GM18909 (cell line): Measurements from ENCODE around the gene AGK.
A peak's percentile ranks its signal among the peaks of the same experiment; 100 is the strongest.
"Not testable (repeated sequence)": the region's sequence is repeated elsewhere in the genome, so short reads cannot be mapped to it uniquely, and the experiment has no call there.

ENCODE experiments used
- ATAC-seq: cut with Tn5 transposase; IDR thresholded peaks from one replicate; pipeline ENCODE4 v1.9.1; 2021; ENCODE audit warnings: mild to moderate bottlenecking; ENCODE audit not compliant: unreplicated experiment, poor library complexity

AGK gene

DNA sequence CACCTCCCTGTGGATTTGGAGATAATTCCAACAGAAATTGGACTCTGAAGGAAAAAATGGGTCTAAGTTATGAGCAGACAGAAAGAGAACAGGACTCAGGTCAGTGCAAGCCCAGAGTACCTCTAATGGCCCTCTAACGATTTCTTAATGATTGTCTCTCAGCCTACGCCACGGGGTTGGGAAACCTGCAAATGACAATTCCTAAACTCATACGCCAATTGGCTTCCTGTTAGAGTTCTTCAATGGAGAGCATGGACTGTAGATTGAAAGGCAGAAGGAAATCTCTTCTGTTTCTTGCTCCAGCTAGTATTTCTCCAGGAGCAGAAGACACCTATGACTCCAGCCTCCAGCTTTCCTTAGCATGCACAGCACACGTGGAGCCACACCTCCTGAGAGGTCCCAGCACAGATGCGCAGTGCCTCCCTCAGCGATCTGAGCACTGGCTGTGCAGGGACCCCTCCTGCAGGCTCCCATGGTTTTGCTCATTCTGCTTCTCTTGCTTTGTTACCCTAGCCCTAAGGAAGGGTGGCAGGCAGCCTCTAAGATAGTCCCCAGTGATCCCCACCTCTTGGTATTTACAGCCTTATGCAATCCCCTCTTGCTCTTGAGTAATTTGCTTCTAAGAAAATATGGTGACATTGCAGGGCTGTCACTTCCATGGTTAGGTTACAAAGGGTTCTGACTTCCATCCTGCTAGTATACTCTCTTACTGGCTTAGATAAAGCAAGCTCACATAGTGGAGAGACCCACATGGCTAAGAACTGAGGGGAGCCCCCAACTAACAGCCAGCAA is 120.7 kb downstream of the AGK start:
- ATAC-seq = no peak

DNA sequence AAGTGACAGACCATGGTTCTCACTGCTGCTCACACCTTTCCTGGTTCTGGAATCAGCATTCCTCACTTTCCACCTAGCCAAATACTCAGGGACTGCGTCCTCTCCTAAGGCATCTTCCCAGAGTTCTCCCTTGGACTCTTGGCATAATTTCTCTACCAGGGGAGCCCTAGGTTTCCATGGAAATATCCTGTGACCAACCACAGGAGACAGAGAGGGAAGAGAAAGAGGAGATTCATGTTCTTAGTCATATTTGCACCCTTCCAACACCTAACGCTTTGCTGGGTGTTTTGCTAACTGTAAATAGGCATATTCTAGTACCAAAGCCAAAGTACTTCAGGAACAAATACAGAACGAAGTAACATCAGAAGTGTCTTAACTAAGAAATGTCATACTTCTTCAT is 122.1 kb downstream of the AGK start:
- no peak for ATAC-seq

DNA sequence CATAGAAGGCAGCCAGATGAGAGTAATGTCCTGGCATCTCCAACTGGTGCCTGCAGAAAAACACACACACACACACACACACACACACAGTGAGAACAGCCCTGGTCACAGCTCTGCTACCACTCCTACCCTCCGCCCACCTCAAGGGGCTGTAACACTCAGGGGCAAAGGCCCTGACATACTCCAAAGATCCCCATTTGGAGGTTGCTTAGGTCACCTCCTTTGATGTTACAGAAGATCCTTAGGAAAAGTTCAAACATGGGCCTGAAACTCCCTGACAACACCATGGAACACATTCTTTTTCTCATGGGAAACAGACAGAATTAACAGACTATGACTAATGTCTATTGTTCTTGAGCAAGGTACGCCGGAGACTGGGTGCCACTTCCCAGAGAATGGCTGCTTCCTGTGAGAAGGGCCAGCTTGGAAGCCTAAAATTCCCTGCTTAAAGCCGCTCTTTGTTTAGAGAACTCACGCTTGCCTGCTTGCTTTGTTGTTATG is 123.0 kb downstream of the AGK start:
- ATAC-seq = no peak

DNA sequence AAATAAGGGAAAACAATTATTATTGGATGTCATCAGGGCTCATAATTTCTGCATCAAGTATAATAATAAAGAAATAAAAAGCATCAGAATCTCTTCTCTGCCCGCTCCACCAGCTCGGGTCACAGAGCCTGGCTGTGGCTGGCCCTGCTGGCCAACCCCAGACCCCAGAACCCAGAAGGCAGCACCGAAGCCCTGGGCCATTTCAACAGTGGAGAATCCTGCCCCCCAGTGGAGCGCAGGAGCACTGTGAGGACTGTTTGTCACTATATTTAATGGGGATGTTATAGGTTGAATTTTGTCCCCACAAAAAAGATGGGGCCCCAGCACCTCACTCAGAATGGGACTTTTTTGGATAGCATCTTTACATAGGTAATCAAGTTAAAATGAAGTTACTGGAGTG is 123.5 kb downstream of the AGK start:
- ATAC-seq = no peak

DNA sequence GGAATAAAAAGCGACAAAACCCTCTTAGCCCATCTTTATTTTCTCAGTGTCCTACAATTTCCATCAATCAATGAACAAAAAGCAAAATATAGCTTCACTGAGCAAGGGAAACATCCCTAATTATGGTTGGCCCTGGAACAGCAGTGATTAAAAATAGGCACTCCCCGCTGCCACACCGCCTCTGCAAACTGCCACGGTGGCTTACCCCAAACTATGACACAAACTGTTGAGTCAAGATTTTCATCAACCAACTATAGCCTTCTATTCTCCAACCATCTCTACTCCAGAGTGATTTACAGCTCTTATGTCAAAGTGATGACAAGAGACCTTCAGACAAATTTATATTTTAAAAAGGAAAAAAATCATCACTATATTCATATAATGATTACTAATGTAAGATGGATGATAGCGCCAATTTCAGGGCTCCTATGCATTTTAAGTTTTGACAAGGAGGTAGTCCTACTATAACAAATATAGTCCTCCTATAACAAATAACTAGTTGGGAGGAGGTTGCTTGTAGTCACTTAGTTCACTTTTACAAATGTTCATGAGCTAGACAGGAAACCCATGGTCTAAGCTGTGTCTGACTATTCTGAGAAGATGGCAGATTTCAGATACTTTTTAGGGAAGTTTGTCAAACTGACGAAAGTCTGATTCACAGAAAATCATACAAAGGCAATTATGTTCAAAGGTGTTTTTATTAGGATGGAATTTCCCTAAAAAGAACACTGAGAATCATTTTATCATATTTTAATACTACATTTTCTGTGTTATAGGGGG is 124.4 kb downstream of the AGK start:
- ATAC-seq = no peak

DNA sequence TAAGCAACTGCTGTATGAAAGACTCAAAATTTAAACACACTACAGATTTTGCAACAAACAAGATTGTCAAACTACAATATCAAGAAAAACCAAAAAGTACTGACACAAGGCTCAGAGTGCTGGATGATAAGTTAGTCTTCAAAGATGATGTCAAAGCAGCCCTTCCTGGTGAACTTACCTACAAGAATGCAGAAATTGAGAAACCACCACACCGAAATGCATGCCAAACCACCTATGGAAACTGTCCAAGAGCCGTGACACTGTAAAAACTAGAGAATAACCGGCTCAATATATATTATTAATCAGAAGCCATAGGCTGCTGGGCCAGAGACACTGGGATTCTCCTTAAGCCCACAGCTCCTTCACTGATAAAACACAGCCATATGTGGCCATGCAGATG is 125.4 kb downstream of the AGK start:
- ATAC-seq = no peak

DNA sequence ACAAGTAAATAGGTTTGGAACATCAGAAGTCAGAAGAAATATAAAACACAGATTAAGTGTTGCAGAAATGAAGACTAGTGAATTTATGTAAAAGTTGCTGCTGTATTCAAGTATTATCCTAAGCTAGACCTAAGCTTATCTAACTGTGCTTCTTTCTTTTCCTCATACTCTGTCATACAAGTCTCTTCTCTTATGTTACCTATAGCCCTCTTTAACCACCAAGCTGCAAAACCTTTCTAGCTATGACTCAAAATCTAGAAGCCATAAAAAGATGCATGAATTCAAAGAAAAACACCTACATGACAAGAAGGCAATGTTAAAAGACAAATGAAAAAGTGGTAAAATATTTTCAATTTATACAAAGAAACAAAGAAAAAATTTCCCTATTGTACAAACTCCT is 127.8 kb downstream of the AGK start:
- no peak for ATAC-seq

DNA sequence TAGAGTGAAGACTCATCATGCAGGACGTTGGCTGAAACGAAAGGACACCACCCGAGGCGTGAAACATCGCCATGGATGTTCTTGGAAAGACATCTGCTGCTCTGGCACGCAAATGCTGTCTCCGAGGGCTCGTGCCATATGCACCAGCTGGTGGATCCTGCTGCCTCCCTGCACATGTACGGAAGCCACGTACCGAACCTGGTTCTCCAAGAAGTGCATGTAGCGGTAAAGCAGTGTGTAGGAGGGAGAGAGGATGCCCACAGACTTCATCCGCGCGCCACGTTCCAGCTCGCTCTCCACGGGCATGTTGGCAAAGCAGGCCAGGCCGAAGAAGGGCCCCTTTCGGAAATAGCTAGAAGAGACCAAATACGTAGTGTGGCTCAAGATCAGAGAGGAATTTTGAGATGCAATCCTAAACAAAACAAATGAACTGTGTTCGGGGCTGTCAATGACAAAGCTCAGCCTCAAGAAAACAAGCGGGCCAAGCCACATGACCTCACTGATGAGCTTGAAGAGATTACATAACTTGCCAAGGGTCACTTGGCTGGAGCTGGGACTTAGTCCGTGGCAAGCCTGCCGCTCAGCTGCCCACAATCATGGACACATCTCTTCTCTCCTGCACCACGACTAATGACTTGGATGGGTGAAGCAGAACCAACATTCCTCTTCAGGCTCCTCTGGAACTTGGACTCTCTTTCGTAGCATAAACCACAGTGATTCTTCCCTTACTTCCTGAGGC is 134.2 kb downstream of the AGK start:
- no peak for ATAC-seq

DNA sequence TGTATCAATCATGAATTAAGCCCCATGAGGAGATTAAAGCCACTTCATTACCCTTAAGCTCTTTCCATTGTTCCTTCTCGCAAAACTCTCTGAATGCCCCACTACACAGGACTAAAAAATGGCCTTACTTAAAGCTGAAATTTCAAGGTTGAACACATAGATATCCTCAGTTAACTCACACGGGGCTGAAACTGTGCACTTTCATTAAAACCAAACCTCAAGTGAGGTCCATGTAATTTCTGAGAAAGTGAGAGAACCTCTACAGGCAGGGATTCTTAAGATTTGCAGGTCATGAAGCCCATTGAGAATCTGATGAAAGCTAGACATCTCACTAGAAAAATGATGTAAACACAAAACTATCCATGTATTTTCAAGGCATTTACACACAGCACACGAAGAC is 134.9 kb downstream of the AGK start:
- no peak for ATAC-seq

DNA sequence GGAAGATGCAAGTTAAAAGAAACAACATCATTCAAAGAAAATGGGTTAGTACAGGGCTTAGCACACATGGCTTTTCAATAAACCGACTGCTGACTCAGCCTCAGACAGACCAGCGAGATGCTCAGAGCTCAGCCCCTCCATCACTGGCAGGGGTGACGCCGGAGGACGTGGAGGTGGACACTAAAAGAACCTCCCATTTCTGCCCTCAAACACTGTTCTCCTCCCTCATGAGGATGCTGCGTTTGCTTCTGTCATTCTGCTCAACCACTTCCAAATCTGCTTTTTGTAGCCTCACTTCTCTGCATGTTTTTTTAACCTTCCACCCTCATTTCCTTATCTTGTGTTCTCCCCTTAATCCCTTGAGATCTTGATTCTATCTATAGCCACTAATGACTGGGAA is 135.5 kb downstream of the AGK start:
- ATAC-seq = no peak

DNA sequence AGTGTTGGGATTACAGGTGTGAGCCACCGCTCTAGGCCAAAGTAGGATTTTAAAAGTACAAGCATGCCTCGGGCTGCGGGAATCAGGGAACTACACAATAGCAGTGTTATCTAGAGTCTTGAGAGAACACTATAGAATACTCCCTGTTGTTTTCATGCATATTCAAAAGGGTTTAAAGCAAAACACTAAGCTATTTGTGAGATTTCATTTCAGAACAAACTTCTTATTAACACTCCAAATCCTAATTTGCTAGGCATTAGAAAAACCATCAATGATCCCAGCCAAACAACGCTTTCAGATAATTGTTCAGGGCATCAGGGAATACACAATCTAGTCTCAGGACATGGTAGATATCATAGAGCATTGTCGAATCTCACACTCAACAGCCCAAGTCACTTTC is 136.8 kb downstream of the AGK start:
- ATAC-seq = no peak

DNA sequence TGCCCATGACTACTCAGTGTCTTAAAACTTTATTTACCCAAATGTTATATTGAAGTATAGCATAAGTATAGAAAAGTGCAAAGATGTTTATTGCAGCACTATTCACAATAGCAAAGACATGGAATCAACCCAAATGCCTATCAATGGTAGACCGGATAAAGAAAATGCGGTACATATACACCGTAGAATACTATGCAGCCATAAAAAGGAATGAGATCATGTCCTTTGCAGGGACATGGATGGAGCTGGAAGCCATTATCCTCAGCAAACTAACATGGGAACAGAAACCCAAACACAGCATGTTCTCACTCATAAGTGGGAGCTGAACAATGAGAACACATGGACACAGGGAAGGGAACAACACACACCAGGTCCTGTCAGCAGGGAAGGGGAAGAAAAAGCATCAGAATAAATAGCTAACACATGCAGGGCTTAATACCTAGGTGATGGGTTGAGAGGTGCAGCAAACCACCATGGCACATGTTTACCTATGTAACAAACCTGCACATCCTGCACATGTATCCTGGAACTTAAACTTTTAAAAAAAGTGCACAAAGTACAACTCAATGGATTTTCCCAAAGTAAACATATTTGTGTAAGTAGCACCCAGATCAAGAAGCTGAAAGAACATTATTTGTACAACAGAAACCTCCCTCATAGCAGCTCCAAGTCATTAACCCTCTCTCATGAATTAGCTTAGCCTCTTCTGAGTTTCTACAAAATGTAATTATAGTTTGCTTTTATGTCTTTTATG is 138.0 kb downstream of the AGK start:
- not testable (repeated sequence) for ATAC-seq

DNA sequence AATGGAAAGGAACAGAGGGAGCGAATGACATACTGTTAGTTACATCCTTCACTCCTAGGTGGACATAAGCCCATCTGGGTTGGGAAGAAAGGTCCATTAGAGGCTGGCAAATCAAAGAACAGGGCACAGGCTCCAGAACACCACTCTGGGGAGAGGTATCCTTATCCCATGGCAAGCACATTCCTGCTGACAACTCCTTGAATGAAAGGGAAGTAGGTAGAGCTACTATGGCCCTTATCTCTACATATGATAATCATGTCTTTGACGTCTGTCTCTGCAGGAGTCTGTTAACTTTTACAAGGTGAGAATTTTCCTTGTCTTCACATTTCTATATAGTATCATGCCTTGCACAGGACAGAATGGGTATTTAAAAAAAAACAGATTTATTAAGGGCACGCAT is 140.3 kb downstream of the AGK start:
- no peak for ATAC-seq

DNA sequence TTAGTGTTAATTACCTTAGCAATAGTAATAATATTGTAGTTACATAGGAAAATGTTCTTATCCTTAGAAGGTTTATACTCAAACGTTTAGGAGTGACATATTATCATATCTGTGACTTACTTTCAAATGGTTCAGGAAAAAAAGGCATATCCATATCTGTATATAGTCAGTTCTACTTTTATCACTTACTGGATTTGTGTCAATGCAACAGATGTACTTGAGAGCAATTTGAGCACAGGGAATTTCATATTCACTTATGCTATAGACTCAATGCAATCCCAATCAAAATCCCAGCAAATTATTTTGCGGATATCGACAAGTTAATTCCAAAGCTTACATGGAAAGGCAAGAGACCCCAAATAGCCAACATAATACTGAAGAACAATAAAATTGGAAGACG is 140.8 kb downstream of the AGK start:
- no peak for ATAC-seq

DNA sequence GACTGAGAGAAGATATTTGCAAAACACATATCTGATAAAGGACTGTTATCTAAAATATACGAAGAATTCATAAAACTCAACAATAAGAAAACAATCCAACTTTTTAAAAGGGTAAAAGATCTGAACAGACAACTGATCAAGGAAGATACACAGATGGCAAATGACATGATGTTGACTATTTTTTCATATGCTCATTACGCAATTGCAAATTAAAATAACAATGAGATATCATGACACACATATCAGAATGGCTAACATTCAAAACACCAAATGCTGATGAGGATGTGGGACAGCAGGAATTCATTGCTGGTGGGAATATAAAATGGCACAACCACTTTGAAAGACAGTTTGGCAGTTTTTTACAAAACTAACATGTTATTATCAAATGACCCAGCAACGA is 141.9 kb downstream of the AGK start:
- no peak for ATAC-seq

DNA sequence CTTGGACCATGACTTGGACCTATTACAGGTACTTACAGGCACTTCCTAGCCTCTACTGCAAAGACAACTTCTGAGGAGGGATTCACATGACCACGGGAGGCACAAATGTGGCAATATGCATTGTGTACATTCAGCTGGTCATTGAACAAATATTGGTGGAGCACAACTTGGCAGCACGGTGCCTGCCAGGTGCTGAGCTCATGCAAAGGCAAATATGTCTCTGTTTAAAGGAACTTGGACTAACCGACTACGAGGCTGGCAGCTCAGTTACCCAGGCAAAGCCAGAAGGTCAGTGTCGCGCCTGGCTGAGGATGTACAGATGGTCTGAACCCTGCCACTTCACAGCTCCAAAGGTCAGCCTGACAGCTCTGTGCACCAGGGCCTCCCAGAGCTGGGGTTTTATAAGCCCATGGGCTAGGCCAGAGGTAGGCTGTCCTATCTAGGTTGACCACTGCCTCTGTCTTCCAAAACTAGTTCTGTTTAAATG is 144.6 kb downstream of the AGK start:
- ATAC-seq = peak; percentile 47

DNA sequence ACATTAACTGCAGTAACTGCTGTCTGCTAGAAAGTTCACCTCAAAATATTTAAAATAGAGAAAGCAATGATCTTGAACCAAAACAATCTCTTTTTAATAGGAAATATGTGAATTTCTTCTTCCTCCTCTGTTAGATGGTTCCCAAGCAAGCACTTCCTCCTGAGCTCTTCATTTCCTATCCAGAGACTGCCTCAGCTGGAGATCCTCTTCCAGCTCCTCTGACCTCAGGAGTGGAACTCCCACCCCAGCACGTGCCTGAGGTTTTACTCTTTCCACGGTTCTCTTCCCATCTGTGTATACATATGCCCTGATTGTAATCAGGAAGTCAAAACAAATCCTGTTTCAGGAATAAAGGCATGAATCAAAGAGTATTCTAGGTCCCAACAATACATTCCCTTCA is 145.1 kb downstream of the AGK start:
- ATAC-seq = no peak

DNA sequence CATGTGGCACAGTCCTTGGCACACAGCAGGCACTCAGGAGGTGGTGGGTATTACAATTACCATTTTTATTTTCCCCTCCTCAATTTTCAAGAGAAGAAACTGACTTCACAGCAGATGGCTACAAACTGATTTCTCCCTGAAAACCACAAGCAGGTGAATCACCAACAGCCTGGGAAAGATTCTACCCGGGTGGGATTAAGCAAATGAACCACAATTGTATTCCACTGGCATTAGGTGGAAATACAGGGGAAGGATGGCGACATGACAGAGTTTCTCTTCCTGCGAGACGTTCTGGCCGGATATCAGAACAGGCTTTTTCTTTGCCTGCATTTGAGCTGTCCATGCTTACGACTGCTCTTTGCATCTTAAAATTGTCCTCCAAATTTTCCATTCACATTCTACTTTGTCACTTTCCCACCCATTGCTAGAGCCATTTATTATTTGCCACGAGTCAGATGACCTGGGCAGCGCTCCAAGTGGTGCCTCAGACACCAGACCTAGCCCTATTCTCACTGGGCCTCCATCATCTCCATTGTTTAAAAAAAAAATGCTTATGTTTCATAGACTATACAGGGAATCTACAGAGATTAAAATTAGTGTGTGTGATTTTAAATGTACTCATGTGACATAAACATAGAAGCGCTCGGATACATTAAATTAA is 146.1 kb downstream of the AGK start:
- no peak for ATAC-seq

DNA sequence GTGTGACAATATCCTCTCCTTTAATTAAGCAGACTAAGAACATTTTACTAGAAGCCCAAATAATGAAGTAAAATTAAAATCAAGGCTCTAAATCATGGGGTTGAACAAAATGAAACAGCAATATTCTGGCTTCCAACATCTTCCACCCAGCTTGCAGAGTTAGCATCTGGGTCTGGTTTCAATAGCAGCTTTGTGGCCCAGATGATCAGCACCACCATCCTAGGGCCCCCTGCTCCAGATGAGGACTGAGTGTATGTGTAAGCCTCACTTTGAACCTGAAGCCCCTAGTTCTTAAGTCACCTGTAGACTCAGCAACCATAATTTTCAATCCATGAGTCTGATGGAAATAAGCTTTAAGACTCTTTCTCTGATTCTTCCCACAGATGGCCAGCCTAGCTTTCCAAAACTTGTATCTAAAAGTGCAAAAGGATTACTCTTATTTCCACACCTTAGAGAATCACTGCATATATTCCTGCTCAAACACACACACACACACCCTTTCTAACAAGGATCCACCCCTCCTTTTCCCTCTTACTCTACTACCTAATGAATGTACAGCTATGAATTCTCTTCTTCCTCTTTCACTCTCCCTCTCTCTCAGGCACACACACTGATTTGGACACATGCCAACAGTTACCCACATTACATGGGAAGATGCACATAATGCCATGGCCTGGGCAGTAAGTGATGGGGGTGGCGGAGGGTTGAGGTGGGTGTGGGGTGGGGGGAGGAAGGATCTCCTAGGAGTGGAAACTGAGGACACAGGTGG is 147.2 kb downstream of the AGK start:
- ATAC-seq = no peak
